HepG2 (cell line): Measurements from ENCODE around the gene NPNT. TPM values are rescaled to one million over a fixed set of nuclear protein-coding genes. Genes with fewer than 3 reads are reported as not detected.

ENCODE experiments used
- HBP1 ChIP-seq: IDR thresholded peaks from 2 replicates; pipeline ENCODE4 v1.6.1; 2016; ENCODE audit warnings: low read depth, control low read depth
- MED13 ChIP-seq: sonication (generic); formaldehyde crosslinking; IDR thresholded peaks from 2 replicates; pipeline ENCODE4 v1.5.0; 2020; ENCODE audit warnings: missing genetic modification reagents
- POGK ChIP-seq: sonication (generic); formaldehyde crosslinking; conservative IDR thresholded peaks from 2 replicates; pipeline ENCODE4 v1.8.0; 2022; ENCODE audit warnings: mild to moderate bottlenecking, moderate library complexity, missing genetic modification reagents
- PREB ChIP-seq: sonication (generic); formaldehyde crosslinking; IDR thresholded peaks from 2 replicates; pipeline ENCODE4 v1.4.0; 2020; ENCODE audit warnings: missing genetic modification reagents
- ZKSCAN5 ChIP-seq: sonication (generic); formaldehyde crosslinking; IDR thresholded peaks from 2 replicates; pipeline ENCODE4 v1.5.1; 2020; ENCODE audit warnings: mild to moderate bottlenecking, missing genetic modification reagents
- ZMAT5 ChIP-seq: sonication (generic); formaldehyde crosslinking; IDR thresholded peaks from 2 replicates; pipeline ENCODE4 v1.5.0; 2020; ENCODE audit warnings: mild to moderate bottlenecking, low read depth, missing genetic modification reagents, borderline replicate concordance
- ZNF317 ChIP-seq: sonication (generic); formaldehyde crosslinking; IDR thresholded peaks from 2 replicates; pipeline ENCODE4 v1.5.0; 2020; ENCODE audit warnings: mild to moderate bottlenecking, missing genetic modification reagents
- ZNF678 ChIP-seq: sonication (generic); formaldehyde crosslinking; IDR thresholded peaks from 2 replicates; pipeline ENCODE4 v1.4.0; 2020; ENCODE audit warnings: mild to moderate bottlenecking, missing genetic modification reagents
- ZNF703 ChIP-seq: sonication (generic); formaldehyde crosslinking; IDR thresholded peaks from 2 replicates; pipeline ENCODE4 v1.5.1; 2020; ENCODE audit warnings: missing genetic modification reagents, mild to moderate bottlenecking, moderate library complexity, borderline replicate concordance
- ZNF782 ChIP-seq: sonication (generic); formaldehyde crosslinking; IDR thresholded peaks from 2 replicates; pipeline ENCODE4 v1.4.0; 2020; ENCODE audit warnings: missing genetic modification reagents, mild to moderate bottlenecking, borderline replicate concordance
- polyA plus RNA-seq, 8 experiments: library from polyadenylated mRNA; depleted of rRNA in 3 of 8; stranded (reverse) in 7 of 8; unstranded in 1 of 8; fragments of >200 nt; fragmentation: Illumina TruSeq in 4 of 8; extraction: Trizol in 4 of 8; gene quantifications; 2 replicates each; pipeline versions ENCODE4 v1.2.1 to v1.2.3, GENCODE V29; 2011 to 2016; ENCODE audit warnings: low read depth in 4 of 8, missing spikeins in 1 of 8, mixed read lengths in 1 of 8; ENCODE audit not compliant: insufficient read depth in 1 of 8
- total RNA-seq, 5 experiments: library from RNA; depleted of rRNA; stranded (reverse); fragments of >200 nt; fragmentation: Illumina TruSeq; extraction: Trizol; gene quantifications; 2 replicates each; pipeline ENCODE4 v1.2.3, GENCODE V29; 2016; ENCODE audit warnings: low read depth in 1 of 5

NPNT gene
- total and polyA plus RNA-seq, 2 of the 13 experiments (the other 11 are each of a cell fraction or from before 2014, with no cell fraction given) = 1.1 to 19.1 TPM

- no peak for TF ChIP-seq PREB (CRISPR knock-in tag)
- TF ChIP-seq ZKSCAN5 (CRISPR knock-in tag) = no peak
- TF ChIP-seq POGK (CRISPR knock-in tag) = no peak
- TF ChIP-seq ZNF703 (CRISPR knock-in tag) = no peak
- no peak for TF ChIP-seq ZNF317 (CRISPR knock-in tag)
- no peak for TF ChIP-seq ZNF782
- TF ChIP-seq ZMAT5 (CRISPR knock-in tag) = no peak
- no peak for TF ChIP-seq ZNF678 (CRISPR knock-in tag)
- TF ChIP-seq HBP1 = no peak
- no peak for TF ChIP-seq MED13 (CRISPR knock-in tag)
Measured at GRCh38 chr4:105996845-105997244, 101.6 kb downstream of the NPNT start (continued).
